PFSK-1 (cell line): Measurements from ENCODE around the gene ADGRB3.

ENCODE experiments used
- FOXP2 ChIP-seq: optimal IDR thresholded peaks from 2 replicates; pipeline ENCODE3; 2011; ENCODE audit warnings: borderline replicate concordance, control low read depth, inconsistent platforms; ENCODE audit not compliant: insufficient read depth; ENCODE audit errors: extremely low read length, extremely low read depth
- POLR2AphosphoS5 ChIP-seq: IDR thresholded peaks from 2 replicates; pipeline ENCODE4 v1.6.1; 2012; ENCODE audit warnings: low read depth, mild to moderate bottlenecking, control low read depth, low read length, moderate library complexity
- REST ChIP-seq, 2 experiments: IDR thresholded peaks; 2 replicates each; pipeline versions ENCODE4 v1.6.1 to v1.8.0; 2011 to 2012; ENCODE audit warnings: low read depth in 2 of 2, low read length in 2 of 2, control low read depth in 1 of 2, inconsistent platforms in 1 of 2, mild to moderate bottlenecking in 1 of 2, moderate library complexity in 1 of 2; ENCODE audit not compliant: insufficient read depth in 1 of 2
- SIN3A ChIP-seq: IDR thresholded peaks from 2 replicates; pipeline ENCODE4 v1.6.1; 2012; ENCODE audit warnings: mild to moderate bottlenecking, low read length, moderate library complexity, borderline replicate concordance; ENCODE audit not compliant: insufficient read depth
- TAF1 ChIP-seq: IDR thresholded peaks from 2 replicates; pipeline ENCODE4 v1.6.1; 2012; ENCODE audit warnings: low read length, control low read depth, borderline replicate concordance; ENCODE audit not compliant: insufficient read depth

ADGRB3 gene

GRCh38 chr6:69026243-69026642 lies 391.2 kb downstream of the ADGRB3 start:
- TF ChIP-seq FOXP2 (no peak), SIN3A (no peak)

DNA sequence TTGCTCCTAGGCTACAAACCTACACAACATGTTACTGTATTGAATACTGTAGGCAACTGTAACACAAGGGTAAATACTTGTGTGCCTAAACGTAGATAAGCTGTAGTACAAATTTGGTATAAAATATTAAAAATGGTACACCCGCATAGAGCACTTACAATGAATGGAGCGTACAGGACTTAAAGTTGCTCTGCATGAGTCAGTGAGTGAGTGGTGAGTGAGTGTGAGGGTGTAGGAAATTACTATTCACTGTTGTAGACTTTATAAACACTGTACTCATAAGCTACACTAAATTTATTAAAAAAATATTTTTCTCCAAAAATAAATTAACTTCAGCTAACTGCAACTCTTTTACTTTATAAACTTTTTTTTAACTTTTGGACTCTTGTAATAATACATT lies 391.6 kb downstream of the ADGRB3 start:
- no peak for TF ChIP-seq FOXP2
- TF ChIP-seq TAF1: no peak
- TF ChIP-seq REST (IDR thresholded peaks at IDR 0.05; ENCODE audit: insufficient read depth in 1 of 2, low read depth in 2 of 2, low read length in 2 of 2): no peak
- no peak for TF ChIP-seq SIN3A
- TF ChIP-seq POLR2AphosphoS5: no peak

GRCh38 chr6:69027861-69028260 lies 392.8 kb downstream of the ADGRB3 start:
- no peak for TF ChIP-seq POLR2AphosphoS5
- TF ChIP-seq SIN3A: no peak
- no peak for TF ChIP-seq TAF1
- no peak for TF ChIP-seq FOXP2
- no peak for TF ChIP-seq REST (IDR thresholded peaks at IDR 0.05; ENCODE audit: insufficient read depth in 1 of 2, low read depth in 2 of 2, low read length in 2 of 2)

DNA sequence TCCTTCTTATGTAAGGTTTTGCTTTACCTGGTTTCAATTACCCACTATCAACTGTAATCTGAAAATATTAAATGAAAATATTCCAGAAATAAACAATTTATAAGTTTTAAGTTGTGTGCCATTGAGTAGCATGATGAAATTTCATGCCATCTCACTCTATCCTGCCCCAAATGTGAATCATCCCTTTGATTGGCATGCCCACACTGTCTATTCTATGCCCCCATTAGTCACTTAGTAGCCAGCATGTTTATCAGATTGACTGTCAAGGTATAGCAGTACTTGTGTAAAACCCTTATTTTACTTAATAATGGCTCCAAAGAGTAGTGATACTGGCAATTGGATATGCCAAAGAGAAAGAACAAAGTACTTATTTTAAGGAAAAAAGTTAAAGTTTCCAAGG lies 403.8 kb downstream of the ADGRB3 start:
- no peak for TF ChIP-seq POLR2AphosphoS5
- TF ChIP-seq REST (IDR thresholded peaks at IDR 0.05; ENCODE audit: insufficient read depth in 1 of 2, low read depth in 2 of 2, low read length in 2 of 2): no peak
- no peak for TF ChIP-seq TAF1
- no peak for TF ChIP-seq SIN3A
- TF ChIP-seq FOXP2: no peak

DNA sequence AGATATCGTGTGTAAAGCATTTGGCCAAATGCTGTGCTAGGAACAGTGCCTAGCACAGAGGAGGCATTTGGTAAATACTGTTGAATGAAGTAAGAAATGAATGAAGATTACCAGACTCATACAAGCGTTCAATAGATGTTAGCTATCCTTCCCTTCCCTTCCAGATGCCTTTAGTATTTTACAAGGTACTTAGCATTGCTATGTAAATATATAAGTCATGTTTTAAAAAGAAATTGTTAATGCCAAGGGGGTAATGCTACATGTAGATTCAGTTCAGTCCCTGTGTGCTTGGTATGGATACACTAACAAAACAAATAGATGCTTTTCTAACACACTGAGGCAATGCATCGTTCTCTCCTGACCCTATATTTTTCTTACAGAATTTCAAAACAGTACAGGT lies 407.2 kb downstream of the ADGRB3 start:
- TF ChIP-seq SIN3A (no peak), TAF1 (no peak), POLR2AphosphoS5 (no peak)

GRCh38 chr6:69044534-69044933 lies 409.5 kb downstream of the ADGRB3 start:
- TF ChIP-seq SIN3A (no peak), TAF1 (no peak), POLR2AphosphoS5 (no peak), REST (IDR thresholded peaks at IDR 0.05; ENCODE audit: insufficient read depth in 1 of 2, low read depth in 2 of 2, low read length in 2 of 2) (no peak)
